ENCODE data around the gene RETNLB.

The RETNLB gene, protein sequence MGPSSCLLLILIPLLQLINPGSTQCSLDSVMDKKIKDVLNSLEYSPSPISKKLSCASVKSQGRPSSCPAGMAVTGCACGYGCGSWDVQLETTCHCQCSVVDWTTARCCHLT

DNA sequence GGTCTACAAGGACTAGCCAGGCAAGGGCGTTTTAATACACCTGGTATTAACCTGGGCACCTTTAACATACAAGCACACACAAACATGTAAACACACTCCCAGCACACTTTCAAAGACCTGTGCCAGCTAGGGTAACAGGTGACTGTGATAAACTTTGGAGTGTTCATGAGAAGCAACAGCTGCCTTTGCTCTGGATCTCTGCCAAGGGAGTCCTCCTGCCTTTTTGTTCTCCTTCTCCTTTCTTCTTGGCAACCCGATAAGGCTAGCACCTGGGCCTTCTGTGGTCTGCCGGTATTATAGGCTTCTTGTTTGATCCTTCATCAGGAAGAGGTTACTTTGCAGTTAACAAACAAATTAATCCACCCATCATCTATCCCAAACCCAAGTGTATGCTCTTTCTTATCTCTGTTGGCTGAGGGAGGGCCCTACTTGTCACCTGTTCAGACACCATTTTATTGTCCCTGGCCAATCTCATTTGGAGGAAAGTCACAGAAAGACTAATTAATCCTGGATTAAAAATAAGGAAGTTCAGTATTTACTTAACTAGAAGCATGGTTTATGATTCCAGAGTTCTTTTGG, at the start of gene RETNLB:
RETNLB (minus strand) TSS at position 7 of the 579 bp plus-strand sequence. CDS start 225 bp downstream, outside the sequence.
- DNase-seq (ENCODE audit: low spot score), result no peak

DNA sequence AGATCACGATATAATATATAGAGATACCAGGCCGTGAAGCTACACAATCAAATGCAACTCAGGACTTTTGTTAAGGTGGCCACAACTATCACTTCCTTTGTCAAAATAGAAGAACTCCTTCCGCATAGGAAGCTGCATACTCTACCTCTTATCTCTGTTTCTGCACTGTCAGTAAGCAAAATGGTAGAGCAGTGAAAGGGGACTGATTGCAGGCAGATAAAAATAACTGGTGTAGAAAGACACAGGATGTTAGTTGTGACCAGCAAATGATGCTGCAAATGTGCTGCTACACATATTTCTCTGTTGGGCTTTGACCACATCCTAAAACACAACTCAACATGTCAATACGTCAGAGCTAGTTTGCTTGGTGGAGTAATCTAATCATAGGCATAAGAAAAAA, 49.1 kb upstream of the RETNLB start:
- DNase-seq (ENCODE audit: low spot score), result no peak

- DNase-seq (ENCODE audit: low spot score), result no peak
These were observed 47.8 kb upstream of the RETNLB start for GRCh38 chr3:108804966-108805365.

- DNase-seq (ENCODE audit: low spot score), result no peak
These were observed 47.2 kb upstream of the RETNLB start for GRCh38 chr3:108804437-108804836.

DNA sequence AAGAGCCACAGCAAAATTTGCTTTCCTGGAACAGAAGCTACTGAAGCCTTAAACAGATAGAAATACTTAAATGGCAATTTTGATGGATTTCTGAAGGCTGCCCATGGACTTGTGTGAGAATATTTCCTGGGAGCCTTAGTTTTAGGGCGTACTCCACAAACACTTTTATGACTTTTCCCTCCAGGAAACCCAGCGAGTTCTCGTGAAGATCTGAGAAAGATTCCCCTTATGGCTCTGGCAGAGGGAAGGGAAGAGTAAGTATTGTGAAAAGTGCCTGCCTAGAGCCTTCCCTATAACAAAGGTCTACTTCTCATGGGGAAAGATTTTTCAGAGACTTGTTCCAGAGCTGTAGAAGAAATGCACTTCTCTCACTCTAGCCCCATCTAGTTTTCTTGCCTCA, 34.3 kb upstream of the RETNLB start:
- no peak for DNase-seq (ENCODE audit: low spot score)

GRCh38 chr3:108780235-108780634, 23.0 kb upstream of the RETNLB start:
- DNase-seq (ENCODE audit: low spot score), result no peak

GRCh38 chr3:108779496-108779895, 22.3 kb upstream of the RETNLB start:
- DNase-seq (ENCODE audit: low spot score), result no peak

DNA sequence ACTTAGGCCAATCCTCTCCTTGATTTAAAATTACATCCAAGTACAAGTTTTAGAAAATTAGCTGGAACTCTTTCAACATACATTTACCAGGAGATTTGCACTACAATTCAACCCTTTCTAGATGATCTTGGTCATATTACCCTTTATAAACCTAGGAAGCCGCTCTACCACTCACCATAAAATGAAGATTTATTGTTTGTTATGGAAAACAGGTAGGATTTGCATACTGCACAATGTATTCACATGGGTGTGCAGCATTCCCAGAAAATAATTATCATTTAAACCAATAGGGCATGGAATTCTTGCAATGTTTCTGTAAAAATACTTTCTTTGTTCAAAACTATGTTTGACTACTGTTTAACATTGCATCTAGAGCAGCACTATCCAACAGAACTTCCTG, 18.4 kb upstream of the RETNLB start:
- no peak for DNase-seq (ENCODE audit: low spot score)

DNA sequence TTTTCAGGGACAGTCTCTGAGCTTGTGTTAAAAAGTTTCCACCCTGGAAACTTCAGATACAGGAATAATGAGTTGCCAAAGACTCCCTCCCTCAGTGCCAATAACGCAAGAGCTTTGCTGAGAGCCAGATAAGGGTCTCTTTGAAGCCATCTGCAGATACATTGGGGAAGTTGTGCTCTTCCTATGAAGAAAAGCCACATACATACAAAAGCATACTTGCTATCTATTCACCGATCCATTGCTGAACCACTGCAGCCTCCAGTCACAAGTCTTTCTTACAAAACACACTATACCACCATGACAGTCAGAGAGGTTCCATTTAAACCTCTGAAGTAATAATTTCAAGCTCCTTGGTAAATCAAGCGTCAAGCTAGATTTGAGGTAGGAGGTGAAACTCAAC, 10.0 kb upstream of the RETNLB start:
- no peak for DNase-seq (ENCODE audit: low spot score)

- DNase-seq (ENCODE audit: low spot score), result no peak
These were observed 1.5 kb downstream of the RETNLB start for GRCh38 chr3:108755686-108756085.

- no peak for DNase-seq (ENCODE audit: low spot score)
These were observed 12.4 kb downstream of the RETNLB start for GRCh38 chr3:108744762-108745161.

- DNase-seq (ENCODE audit: low spot score), result no peak
These were observed 14.3 kb downstream of the RETNLB start for GRCh38 chr3:108742929-108743328.

DNA sequence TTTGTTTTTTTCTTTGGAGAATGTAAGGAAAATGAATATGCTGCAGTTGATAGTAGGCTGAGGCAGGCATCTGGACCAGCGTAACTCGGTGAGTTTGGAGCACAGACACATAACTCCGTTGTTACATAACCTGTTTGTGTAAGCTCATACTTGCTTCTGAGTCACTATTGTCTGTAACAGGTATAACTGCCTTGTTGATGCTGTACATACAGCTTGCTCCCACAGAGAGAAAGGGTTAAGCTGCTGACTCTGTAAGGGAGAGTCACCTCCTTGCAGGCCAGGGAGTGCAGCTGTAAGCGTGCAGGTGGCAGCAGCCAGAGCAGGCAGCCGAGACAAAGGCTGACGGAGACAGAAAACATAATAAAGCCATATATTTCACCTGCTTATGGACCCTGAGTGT, 20.4 kb downstream of the RETNLB start:
- DNase-seq (ENCODE audit: low spot score), result no peak

GRCh38 chr3:108728934-108729333, 28.3 kb downstream of the RETNLB start:
- DNase-seq (ENCODE audit: low spot score), result no peak

GRCh38 chr3:108728105-108728504, 29.1 kb downstream of the RETNLB start:
- no peak for DNase-seq (ENCODE audit: low spot score)

DNA sequence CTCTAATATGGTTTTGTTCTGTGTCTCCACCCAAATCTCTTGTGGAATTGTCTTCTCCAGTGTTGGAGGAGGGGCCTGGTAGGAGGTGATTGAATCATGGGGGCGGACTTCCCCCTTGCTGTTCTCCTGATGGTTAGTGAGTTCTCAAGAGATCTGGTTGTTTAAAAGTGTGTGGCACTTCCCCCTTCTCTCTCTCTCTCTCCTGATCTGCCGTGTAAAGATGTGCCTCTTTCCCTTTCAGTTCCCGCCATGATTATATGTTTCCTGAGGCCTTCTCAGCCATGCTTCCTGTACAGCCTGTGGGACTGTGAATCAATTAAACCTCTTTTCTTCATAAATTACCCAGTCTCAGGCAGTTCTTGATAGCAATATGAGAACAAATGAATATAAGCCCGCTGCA, 33.1 kb downstream of the RETNLB start:
- no peak for DNase-seq (ENCODE audit: low spot score)

GRCh38 chr3:108722724-108723123, 34.5 kb downstream of the RETNLB start:
- no peak for DNase-seq (ENCODE audit: low spot score)

- no peak for DNase-seq (ENCODE audit: low spot score)
These were observed 37.9 kb downstream of the RETNLB start for GRCh38 chr3:108719178-108719806.

DNA sequence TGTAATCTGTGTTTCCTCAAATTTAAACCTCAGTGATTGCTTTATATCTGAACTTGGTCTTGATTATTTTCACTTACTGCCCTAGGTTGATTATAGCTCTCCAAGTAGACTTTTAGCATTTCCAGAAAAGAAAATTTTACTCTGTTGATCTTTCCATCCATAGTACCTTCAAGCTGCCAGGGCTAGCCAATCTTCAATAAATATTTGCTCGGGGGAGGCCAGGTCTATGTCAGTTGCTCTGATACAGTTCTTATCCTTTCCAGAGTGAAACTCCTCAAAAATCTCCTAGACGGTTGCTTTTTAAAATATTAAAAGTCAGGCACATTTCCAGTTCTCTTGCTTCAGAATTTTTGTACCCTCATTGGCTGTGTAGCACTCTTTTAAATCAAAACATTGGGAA, 38.8 kb downstream of the RETNLB start:
- DNase-seq (ENCODE audit: low spot score), result no peak

- no peak for DNase-seq (ENCODE audit: low spot score)
These were observed 43.4 kb downstream of the RETNLB start for GRCh38 chr3:108713816-108714215.

DNA sequence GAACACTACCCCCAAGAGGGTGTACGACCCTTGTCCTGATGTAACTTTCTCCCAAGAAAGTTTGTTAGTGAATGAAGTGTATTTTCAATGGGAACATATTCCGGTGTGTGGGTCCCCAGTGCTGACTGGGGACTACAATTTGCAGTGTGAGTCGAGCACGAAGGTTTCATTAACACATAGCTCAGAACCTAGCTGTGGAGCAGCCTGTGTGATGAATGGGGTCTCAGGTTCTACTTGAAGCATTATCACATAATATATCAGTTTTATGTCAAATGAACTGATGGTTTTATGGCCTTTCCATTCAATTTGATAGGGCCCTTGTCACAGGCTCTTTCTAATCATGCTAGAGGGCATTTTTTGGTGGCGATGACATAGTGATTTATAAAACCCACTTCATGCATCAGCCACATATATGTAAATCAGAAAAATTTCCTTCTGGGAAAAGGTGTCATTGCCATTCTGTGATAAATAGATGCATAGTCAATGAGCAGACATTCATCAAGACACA, 44.1 kb downstream of the RETNLB start:
- DNase-seq (ENCODE audit: low spot score), result no peak
